Type B pancreatic cell (in vitro differentiated cells): ENCODE measurements around the gene TMEM178B. TPM values are rescaled to one million over a fixed set of nuclear protein-coding genes. Genes with fewer than 3 reads are reported as not detected.
"Not testable (repeated sequence)": the region's sequence is repeated elsewhere in the genome, so short reads cannot be mapped to it uniquely, and the experiment has no call there.

Source experiments
- DNase-seq: peaks from one replicate; pipeline ENCODE4 v3.0.0; 2021; ENCODE audit warnings: mixed read lengths; ENCODE audit not compliant: unreplicated experiment; ENCODE audit errors: extremely low spot score
- H3K27ac Mint-ChIP-seq: 2 replicates; pipeline ENCODE4 v1.8.0; 2021; ENCODE audit warnings: mild to moderate bottlenecking, mixed read lengths
- H3K27me3 Mint-ChIP-seq: 2 replicates; pipeline ENCODE4 v1.8.0; 2021; ENCODE audit warnings: mixed read lengths
- H3K36me3 Mint-ChIP-seq: 2 replicates; pipeline ENCODE4 v1.8.0; 2021; ENCODE audit warnings: mixed read lengths
- H3K4me1 Mint-ChIP-seq: one replicate; pipeline ENCODE4 v1.8.0; 2021; ENCODE audit warnings: mixed read lengths; ENCODE audit not compliant: unreplicated experiment
- H3K4me3 Mint-ChIP-seq: 2 replicates; pipeline ENCODE4 v1.8.0; 2021; ENCODE audit warnings: mild to moderate bottlenecking, mixed read lengths
- H3K9me3 Mint-ChIP-seq: 2 replicates; pipeline ENCODE4 v1.8.0; 2021; ENCODE audit warnings: mixed read lengths
- CTCF ChIP-seq: fragments of 200-600 bp; sonication (generic); conservative IDR thresholded peaks from 2 replicates; pipeline ENCODE4 v1.5.0; 2021; ENCODE audit warnings: antibody characterized with exemption, mild to moderate bottlenecking
- total RNA-seq: library from RNA; stranded (reverse); gene quantifications from 2 replicates; pipeline ENCODE4 v1.2.1, GENCODE V29; 2021; ENCODE audit warnings: low replicate concordance

The TMEM178B gene
- total RNA-seq, 1 donor from 2014 or later = 8.7 TPM

DNA sequence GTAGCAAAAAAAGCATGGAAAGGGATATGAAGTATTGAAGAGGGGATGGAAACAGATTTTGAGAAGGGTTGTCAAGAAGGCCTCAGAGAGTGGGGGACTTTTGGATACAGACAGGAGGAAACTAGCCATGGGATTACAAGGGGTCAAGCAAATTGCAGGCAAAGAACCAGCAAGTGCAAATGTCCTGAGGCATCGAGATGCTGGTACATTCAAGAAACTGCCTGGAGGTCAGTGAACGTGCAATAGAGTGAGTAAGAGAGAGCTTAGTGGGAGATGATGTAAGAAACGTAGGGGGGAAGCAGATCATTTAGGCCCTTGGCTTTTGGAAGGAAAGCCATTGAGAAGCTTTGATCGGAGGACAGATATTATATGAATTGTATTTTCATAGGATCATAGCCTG, 250.0 kb downstream of the TMEM178B start:
- Mint-ChIP-seq H3K4me3 (no peak overlapping the region), H3K4me1 (no peaks in the 10 kb centered on the region), H3K36me3 (no peaks in the 10 kb centered on the region), H3K27ac (no peak overlapping the region), H3K9me3 (no peaks in the 10 kb centered on the region), H3K27me3 (no peaks in the 10 kb centered on the region)
- no peak for DNase-seq
- no peak for TF ChIP-seq CTCF

GRCh38 chr7:141324870-141325269, 251.0 kb downstream of the TMEM178B start:
- no peak for DNase-seq
- H3K36me3 Mint-ChIP-seq = no peaks in the 10 kb centered on the region
- no peaks in the 10 kb centered on the region for H3K9me3 Mint-ChIP-seq
- H3K27ac Mint-ChIP-seq = no peak overlapping the region
- no peaks in the 10 kb centered on the region for H3K4me1 Mint-ChIP-seq
- H3K27me3 Mint-ChIP-seq = no peaks in the 10 kb centered on the region
- no peak for TF ChIP-seq CTCF
- H3K4me3 Mint-ChIP-seq = no peak overlapping the region

DNA sequence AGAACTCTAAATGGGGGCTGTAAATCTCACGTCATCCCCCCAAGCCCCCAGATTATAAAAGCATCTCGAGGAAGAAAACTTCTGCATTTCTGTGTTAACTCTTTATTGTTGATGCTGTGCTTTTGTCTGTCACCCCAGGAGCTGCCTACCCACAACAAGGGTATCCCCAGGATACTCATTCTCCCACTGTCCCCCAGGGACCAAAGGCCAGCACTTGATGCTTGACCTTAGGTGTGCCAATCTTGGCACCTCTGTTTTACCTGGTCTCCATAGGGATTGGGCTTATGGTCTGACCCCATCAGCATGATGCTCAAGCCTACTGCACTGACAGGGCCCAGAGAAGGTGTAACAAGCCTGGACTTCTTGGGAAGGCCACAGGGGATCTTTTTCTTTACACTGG, 251.4 kb downstream of the TMEM178B start:
- H3K4me3 Mint-ChIP-seq = no peak overlapping the region
- no peak for TF ChIP-seq CTCF
- H3K36me3 Mint-ChIP-seq = no peaks in the 10 kb centered on the region
- no peak for DNase-seq
- H3K27ac Mint-ChIP-seq = no peak overlapping the region
- no peaks in the 10 kb centered on the region for H3K27me3 Mint-ChIP-seq
- no peaks in the 10 kb centered on the region for H3K4me1 Mint-ChIP-seq
- H3K9me3 Mint-ChIP-seq = no peaks in the 10 kb centered on the region

DNA sequence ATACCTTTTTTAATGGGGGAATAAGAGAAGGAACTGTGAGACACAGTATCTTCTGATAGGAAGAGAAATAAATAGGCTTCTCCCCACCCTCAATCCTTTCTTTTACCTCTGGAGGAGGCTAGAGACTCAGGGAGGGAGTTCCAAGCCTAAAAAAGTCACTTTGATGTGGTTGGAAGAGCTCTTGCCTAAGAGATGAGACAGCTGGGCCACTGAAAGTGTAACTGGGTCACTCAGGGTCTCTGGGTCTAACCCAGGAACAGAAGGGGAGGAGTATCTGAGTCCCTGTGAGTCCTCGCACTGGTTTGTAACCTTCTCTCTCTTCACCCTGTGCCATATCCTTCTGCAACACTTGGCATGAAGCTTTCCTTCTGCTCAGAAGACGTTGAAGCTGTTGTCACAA, 254.4 kb downstream of the TMEM178B start:
- Mint-ChIP-seq H3K27me3 (no peaks in the 10 kb centered on the region), H3K4me1 (no peaks in the 10 kb centered on the region), H3K9me3 (no peaks in the 10 kb centered on the region), H3K4me3 (no peak overlapping the region), H3K27ac (no peak overlapping the region), H3K36me3 (no peaks in the 10 kb centered on the region)
- no peak for TF ChIP-seq CTCF
- no peak for DNase-seq

- not testable (repeated sequence) for H3K36me3 Mint-ChIP-seq, DNase-seq, H3K27me3 Mint-ChIP-seq, H3K4me3 Mint-ChIP-seq, H3K9me3 Mint-ChIP-seq, H3K27ac Mint-ChIP-seq, H3K4me1 Mint-ChIP-seq
These were observed 256.4 kb downstream of the TMEM178B start for GRCh38 chr7:141330285-141330684.

- TF ChIP-seq CTCF = no peak
- no peak overlapping the region for H3K27ac Mint-ChIP-seq
- H3K4me1 Mint-ChIP-seq = no peaks in the 10 kb centered on the region
- H3K36me3 Mint-ChIP-seq = no peaks in the 10 kb centered on the region
- DNase-seq = no peak
- no peaks in the 10 kb centered on the region for H3K27me3 Mint-ChIP-seq
- no peak overlapping the region for H3K4me3 Mint-ChIP-seq
- no peaks in the 10 kb centered on the region for H3K9me3 Mint-ChIP-seq
These were observed 259.6 kb downstream of the TMEM178B start for GRCh38 chr7:141333459-141333858.
